ENCODE data around the gene PDE6C.

PDE6C gene

DNA sequence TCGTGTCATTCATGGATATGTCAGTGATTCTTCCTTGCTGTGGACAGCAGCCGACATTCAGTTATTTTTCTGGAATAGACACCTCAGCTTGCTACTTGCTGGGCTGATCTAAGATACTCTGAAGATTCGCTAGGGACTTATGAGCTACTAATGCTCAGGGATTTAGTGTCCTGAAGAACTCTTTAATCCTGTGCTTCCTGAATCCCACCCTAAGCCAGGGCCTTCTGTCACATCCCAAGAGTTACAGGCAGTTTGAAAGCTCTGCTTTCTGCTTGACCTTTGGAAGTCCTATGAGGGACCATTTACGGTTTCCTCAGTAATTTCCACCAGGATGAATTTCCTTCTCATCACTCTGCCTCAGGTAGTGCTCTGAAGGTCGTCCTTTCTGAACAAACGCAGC lies at the start of gene PDE6C:
PDE6C (plus strand) TSS at position 227 of the 400 bp plus-strand sequence. CDS start 189 bp downstream, outside the sequence.
- H3K4me3 ChIP-seq (ENCODE audit: low read depth, low read length): no peak within 1 kb of the TSS
- H3K79me2 ChIP-seq (ENCODE audit: control insufficient read depth, insufficient read depth, low read length, unreplicated experiment): no peaks in the 10 kb centered on the region
- no peak within 1 kb of the TSS for H2AFZ ChIP-seq (ENCODE audit: low read length, unreplicated experiment)
- H3K27ac ChIP-seq (ENCODE audit: low read depth, low read length): no peak within 1 kb of the TSS
- no peaks in the 10 kb centered on the region for H3K36me3 ChIP-seq (ENCODE audit: insufficient read depth, low read length)
- H3K27me3 ChIP-seq (ENCODE audit: insufficient read depth, low read length): peaks cover 10% of the 10 kb centered on the region
- no peaks in the 10 kb centered on the region for H3K4me1 ChIP-seq (ENCODE audit: control insufficient read depth, insufficient read depth, low read length, unreplicated experiment)

DNA sequence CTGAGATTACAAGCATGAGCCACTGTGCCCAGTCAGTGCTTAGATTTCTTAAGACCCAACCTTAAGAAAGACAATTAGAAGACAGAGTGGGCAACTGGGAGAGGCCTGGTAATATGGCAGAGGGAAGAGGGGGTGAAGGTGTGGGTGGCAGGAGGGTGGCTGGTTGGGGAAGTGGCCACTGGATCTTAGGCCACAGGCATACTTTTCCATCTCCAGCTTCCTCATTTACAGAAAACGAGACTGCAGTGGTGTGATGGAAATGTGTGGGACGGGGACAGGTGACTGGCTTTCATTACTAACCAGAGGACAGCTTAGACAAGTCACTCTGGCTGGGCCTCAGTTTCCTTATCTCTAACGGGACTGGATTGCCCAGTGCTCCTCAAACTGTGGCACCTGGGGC lies 46.9 kb upstream of the PDE6C start:
- H3K79me2 ChIP-seq (ENCODE audit: control insufficient read depth, insufficient read depth, low read length, unreplicated experiment): no peaks in the 10 kb centered on the region
- H3K27ac ChIP-seq (ENCODE audit: low read depth, low read length): no peak overlapping the region
- H3K27me3 ChIP-seq (ENCODE audit: insufficient read depth, low read length): peaks cover 62% of the 10 kb centered on the region
- no peaks in the 10 kb centered on the region for H3K4me1 ChIP-seq (ENCODE audit: control insufficient read depth, insufficient read depth, low read length, unreplicated experiment)
- no peak overlapping the region for H3K4me3 ChIP-seq (ENCODE audit: low read depth, low read length)
- no peak overlapping the region for H2AFZ ChIP-seq (ENCODE audit: low read length, unreplicated experiment)
- no peaks in the 10 kb centered on the region for H3K36me3 ChIP-seq (ENCODE audit: insufficient read depth, low read length)

DNA sequence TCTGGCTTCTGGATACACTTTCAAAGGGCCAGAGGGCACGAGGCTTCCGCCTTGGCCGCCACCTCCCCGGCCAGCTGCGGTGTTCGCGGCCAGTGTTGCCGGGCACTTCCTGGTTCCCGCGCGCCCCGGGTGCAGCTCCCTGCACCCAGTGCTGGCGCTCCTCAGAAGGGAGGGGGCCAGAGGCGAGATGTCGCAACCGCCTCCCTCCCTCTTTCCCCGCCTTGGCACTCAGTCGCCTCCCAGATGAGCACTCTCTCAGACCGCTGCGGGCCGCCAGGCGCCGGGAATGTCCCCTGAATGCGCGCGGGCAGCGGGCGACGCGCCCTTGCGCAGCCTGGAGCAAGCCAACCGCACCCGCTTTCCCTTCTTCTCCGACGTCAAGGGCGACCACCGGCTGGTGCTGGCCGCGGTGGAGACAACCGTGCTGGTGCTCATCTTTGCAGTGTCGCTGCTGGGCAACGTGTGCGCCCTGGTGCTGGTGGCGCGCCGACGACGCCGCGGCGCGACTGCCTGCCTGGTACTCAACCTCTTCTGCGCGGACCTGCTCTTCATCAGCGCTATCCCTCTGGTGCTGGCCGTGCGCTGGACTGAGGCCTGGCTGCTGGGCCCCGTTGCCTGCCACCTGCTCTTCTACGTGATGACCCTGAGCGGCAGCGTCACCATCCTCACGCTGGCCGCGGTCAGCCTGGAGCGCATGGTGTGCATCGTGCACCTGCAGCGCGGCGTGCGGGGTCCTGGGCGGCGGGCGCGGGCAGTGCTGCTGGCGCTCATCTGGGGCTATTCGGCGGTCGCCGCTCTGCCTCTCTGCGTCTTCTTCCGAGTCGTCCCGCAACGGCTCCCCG lies 45.7 kb upstream of the PDE6C start, which contains the start of gene FFAR4:
FFAR4 (plus strand) TSS at position 231 of the 842 bp plus-strand sequence; CDS start at position 287, 56 bp downstream.
- Histone ChIP-seq H2AFZ (ENCODE audit: low read length, unreplicated experiment) (no peak within 1 kb of the TSS), H3K4me1 (ENCODE audit: control insufficient read depth, insufficient read depth, low read length, unreplicated experiment) (no peaks in the 10 kb centered on the region), H3K36me3 (ENCODE audit: insufficient read depth, low read length) (no peaks in the 10 kb centered on the region), H3K27me3 (ENCODE audit: insufficient read depth, low read length) (peaks cover 74% of the 10 kb centered on the region), H3K79me2 (ENCODE audit: control insufficient read depth, insufficient read depth, low read length, unreplicated experiment) (no peaks in the 10 kb centered on the region), H3K27ac (ENCODE audit: low read depth, low read length) (no peak within 1 kb of the TSS), H3K4me3 (ENCODE audit: low read depth, low read length) (peak within 1 kb of the TSS; percentile 51)

DNA sequence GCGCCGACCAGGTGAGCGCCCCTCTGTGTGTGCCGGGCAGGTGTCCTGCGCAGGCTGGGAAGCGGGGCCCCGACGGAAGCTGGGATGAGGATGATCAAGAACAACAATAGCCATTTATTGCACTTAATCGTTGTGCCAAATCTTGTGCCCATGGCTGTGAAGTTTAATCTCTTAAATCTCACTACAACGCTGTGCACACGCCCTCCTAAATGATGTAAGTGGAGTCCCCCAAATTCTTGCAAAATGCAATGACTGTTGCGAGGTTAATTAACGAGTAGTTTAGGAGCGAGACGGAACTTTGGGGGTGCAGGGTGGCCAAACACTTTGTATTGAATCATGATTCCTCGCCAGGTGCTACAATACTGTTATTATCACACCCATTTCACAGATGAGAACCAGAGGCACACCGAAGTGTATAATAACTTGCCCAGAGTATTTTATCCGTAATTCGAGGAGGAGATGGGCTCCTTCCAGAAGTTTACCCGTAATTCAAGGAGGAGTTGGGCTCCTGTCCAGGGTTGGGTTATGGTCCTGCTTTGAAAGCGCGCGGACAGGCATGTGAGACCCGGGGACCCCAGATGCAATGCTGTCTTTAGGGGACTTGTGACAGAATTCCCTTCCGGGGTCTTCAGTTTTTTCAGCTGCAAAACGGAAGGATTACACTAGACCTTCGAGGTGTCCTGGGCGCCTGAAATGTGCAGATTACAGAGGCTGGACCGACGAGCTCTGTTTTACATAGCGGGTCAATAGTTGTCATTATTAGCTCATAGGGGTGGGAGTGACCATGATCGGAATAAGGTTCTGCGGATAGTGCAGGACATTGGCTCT lies 44.8 kb upstream of the PDE6C start:
- Histone ChIP-seq H3K36me3 (ENCODE audit: insufficient read depth, low read length) (no peaks in the 10 kb centered on the region), H3K27ac (ENCODE audit: low read depth, low read length) (no peak overlapping the region), H3K79me2 (ENCODE audit: control insufficient read depth, insufficient read depth, low read length, unreplicated experiment) (no peaks in the 10 kb centered on the region), H3K4me3 (ENCODE audit: low read depth, low read length) (peak overlapping the region; percentile 48; the same call in 1 of the 2 replicates), H2AFZ (ENCODE audit: low read length, unreplicated experiment) (no peak overlapping the region), H3K27me3 (ENCODE audit: insufficient read depth, low read length) (peaks cover 81% of the 10 kb centered on the region), H3K4me1 (ENCODE audit: control insufficient read depth, insufficient read depth, low read length, unreplicated experiment) (no peaks in the 10 kb centered on the region)

DNA sequence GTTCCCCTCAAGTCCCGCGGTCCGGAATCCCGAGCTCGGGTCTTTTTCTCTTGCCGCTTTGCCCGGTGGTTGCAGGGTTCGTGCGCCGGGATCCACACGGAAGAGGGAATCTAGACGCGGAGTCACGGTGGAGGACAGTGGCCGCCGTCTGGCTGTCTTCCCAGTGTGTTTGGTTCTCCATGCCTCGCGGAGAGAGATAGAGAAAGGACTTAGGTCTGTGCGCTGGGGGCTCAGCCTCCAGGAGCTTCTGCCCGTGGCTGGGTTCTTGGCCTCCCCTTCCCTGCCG lies 44.3 kb upstream of the PDE6C start:
- Histone ChIP-seq H3K36me3 (ENCODE audit: insufficient read depth, low read length) (no peaks in the 10 kb centered on the region), H3K79me2 (ENCODE audit: control insufficient read depth, insufficient read depth, low read length, unreplicated experiment) (no peaks in the 10 kb centered on the region), H3K4me1 (ENCODE audit: control insufficient read depth, insufficient read depth, low read length, unreplicated experiment) (no peaks in the 10 kb centered on the region), H3K4me3 (ENCODE audit: low read depth, low read length) (peak overlapping the region; percentile 48; the same call in 1 of the 2 replicates), H3K27me3 (ENCODE audit: insufficient read depth, low read length) (peaks cover 85% of the 10 kb centered on the region), H2AFZ (ENCODE audit: low read length, unreplicated experiment) (no peak overlapping the region), H3K27ac (ENCODE audit: low read depth, low read length) (no peak overlapping the region)

DNA sequence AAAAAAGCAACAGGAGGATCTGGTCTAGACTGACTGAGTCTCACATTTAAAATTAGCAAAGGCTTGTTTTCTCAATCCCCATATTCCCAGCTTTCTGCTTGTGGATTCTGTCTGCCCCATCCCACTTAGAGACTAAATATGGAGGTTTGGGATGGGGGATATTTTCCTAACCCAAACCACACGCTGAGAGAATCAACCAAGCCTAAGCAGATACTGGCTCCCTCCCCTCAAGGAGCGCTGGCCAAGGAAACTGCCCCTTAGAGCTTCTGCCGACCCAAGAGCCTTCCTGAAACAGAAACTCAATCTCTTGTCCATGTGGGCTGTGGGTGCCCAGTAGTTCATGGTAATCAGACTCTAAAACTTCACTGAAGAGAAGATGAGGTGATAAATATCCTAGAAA lies 42.0 kb upstream of the PDE6C start:
- H2AFZ ChIP-seq (ENCODE audit: low read length, unreplicated experiment): no peak overlapping the region
- H3K4me3 ChIP-seq (ENCODE audit: low read depth, low read length): no peak overlapping the region
- no peaks in the 10 kb centered on the region for H3K79me2 ChIP-seq (ENCODE audit: control insufficient read depth, insufficient read depth, low read length, unreplicated experiment)
- no peak overlapping the region for H3K27ac ChIP-seq (ENCODE audit: low read depth, low read length)
- H3K27me3 ChIP-seq (ENCODE audit: insufficient read depth, low read length): peaks cover 90% of the 10 kb centered on the region
- H3K4me1 ChIP-seq (ENCODE audit: control insufficient read depth, insufficient read depth, low read length, unreplicated experiment): no peaks in the 10 kb centered on the region
- H3K36me3 ChIP-seq (ENCODE audit: insufficient read depth, low read length): no peaks in the 10 kb centered on the region

DNA sequence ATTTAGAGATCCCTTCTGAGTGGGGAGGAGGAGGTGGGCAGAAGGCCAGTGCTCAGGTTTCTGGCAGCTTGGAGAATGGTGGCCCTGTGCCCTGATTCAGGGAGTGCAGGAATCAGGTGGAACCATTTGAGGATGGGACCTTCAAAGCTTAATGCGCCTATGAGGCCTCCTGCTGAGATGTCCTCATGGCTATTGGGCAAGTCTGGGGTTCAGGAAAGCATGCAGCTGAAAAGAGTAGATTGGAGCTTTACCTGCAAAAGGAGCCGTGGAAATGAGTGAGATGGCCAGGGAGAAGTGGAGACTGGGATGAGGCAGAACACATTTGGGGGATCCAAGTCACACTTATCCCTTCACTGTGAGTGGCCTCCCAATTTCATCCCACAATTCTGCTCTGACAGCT lies 39.7 kb upstream of the PDE6C start:
- Histone ChIP-seq H3K4me1 (ENCODE audit: control insufficient read depth, insufficient read depth, low read length, unreplicated experiment) (no peaks in the 10 kb centered on the region), H3K27me3 (ENCODE audit: insufficient read depth, low read length) (peaks cover 73% of the 10 kb centered on the region), H3K27ac (ENCODE audit: low read depth, low read length) (no peak overlapping the region), H3K4me3 (ENCODE audit: low read depth, low read length) (no peak overlapping the region), H3K79me2 (ENCODE audit: control insufficient read depth, insufficient read depth, low read length, unreplicated experiment) (no peaks in the 10 kb centered on the region), H2AFZ (ENCODE audit: low read length, unreplicated experiment) (no peak overlapping the region), H3K36me3 (ENCODE audit: insufficient read depth, low read length) (no peaks in the 10 kb centered on the region)

DNA sequence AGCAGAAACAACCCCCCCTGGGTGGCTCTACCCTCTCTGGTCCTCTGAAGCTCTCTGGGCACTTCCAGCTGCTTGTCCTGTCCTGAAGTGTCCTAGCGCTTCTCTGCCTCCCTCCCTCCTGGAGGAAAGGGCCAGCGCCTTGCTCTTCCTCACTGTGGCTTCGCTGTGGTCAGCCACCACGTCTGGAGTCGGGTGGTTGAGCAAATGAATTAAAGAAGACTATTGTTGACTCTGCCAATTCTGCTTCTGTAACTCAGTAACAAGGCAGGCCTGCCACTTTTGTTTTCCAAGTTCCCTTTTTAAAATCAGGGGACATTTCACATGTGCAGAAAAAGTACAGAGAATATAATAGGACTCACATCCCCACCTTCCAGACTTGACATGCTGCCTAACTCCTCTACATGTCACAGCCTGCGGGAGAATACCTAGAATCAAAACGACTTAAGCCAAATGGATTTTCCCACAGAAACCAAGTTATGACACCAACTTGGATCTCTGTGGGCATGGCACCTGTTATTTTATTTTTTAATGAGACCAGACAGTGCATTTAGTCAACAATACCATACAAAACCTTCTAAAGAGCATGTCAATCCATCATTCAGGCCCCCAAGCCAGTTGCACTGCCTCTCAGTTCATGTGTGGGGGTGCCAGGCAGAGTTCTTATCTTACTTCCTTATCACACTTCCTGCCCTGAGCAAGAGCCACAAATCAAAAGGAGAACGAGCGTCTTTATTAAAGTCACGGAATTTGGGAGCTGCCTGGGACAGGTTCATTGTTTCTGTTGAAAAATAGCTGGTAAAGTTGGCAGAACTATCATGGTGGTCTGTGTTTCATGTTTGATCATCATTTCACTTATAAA lies 39.1 kb upstream of the PDE6C start:
- Histone ChIP-seq H3K79me2 (ENCODE audit: control insufficient read depth, insufficient read depth, low read length, unreplicated experiment) (no peaks in the 10 kb centered on the region), H3K4me3 (ENCODE audit: low read depth, low read length) (no peak overlapping the region), H2AFZ (ENCODE audit: low read length, unreplicated experiment) (no peak overlapping the region), H3K36me3 (ENCODE audit: insufficient read depth, low read length) (no peaks in the 10 kb centered on the region), H3K4me1 (ENCODE audit: control insufficient read depth, insufficient read depth, low read length, unreplicated experiment) (no peaks in the 10 kb centered on the region), H3K27ac (ENCODE audit: low read depth, low read length) (no peak overlapping the region), H3K27me3 (ENCODE audit: insufficient read depth, low read length) (peaks cover 66% of the 10 kb centered on the region)

DNA sequence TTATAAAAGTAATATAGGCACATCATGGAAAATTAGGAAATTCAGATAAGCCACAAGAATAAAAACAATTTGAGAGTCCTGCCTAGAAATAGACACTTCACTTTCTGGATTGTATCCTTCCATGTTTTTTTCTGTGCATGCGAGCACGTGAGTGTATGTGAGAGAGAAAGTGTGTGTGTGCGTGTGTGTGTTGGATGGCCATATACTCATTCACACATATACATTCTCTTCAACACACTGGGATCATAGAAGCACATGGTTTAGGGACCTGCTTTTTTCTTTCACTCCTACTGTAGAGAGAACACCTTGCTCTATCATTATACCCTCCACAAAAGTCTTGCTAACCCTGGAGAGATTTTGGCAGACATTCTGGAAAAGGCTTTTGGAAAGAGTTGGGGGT lies 38.4 kb upstream of the PDE6C start:
- Histone ChIP-seq H2AFZ (ENCODE audit: low read length, unreplicated experiment) (no peak overlapping the region), H3K79me2 (ENCODE audit: control insufficient read depth, insufficient read depth, low read length, unreplicated experiment) (no peaks in the 10 kb centered on the region), H3K4me3 (ENCODE audit: low read depth, low read length) (no peak overlapping the region), H3K4me1 (ENCODE audit: control insufficient read depth, insufficient read depth, low read length, unreplicated experiment) (no peaks in the 10 kb centered on the region), H3K36me3 (ENCODE audit: insufficient read depth, low read length) (no peaks in the 10 kb centered on the region), H3K27ac (ENCODE audit: low read depth, low read length) (no peak overlapping the region), H3K27me3 (ENCODE audit: insufficient read depth, low read length) (peaks cover 59% of the 10 kb centered on the region)

DNA sequence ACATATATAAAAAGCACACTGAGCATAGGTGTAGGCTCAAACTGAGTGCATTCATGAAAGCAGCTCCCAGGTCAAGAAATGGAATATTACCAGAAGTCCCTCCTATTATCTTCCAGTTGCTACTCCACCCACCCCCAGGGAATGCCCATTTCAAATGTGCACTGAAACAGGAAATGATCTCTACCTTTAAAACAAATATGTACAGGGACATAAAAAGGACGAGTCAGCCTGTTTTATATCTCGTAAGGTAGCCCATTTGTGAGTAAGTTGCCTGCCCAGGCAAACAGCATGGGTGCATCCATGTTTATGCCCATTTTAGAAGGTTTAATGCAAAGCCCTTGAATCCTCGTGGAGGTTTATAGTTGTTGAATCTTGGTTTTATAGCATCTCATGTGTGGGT lies 35.4 kb upstream of the PDE6C start:
- Histone ChIP-seq H2AFZ (ENCODE audit: low read length, unreplicated experiment) (no peak overlapping the region), H3K27me3 (ENCODE audit: insufficient read depth, low read length) (peaks cover 38% of the 10 kb centered on the region), H3K4me1 (ENCODE audit: control insufficient read depth, insufficient read depth, low read length, unreplicated experiment) (no peaks in the 10 kb centered on the region), H3K27ac (ENCODE audit: low read depth, low read length) (no peak overlapping the region), H3K4me3 (ENCODE audit: low read depth, low read length) (no peak overlapping the region), H3K36me3 (ENCODE audit: insufficient read depth, low read length) (no peaks in the 10 kb centered on the region), H3K79me2 (ENCODE audit: control insufficient read depth, insufficient read depth, low read length, unreplicated experiment) (no peaks in the 10 kb centered on the region)

Data from ACC112 (cell line).